Right lobe of liver (tissue), 4 donors: ENCODE data around the gene CHST11.

Source experiments
- CTCF ChIP-seq, 4 donors: fragments of 200-600 bp in 3 of 4; fragments of 450-650 bp in 1 of 4; IDR thresholded peaks; one replicate each; pipeline versions ENCODE4 v1.5.1 to v1.8.0; 2016 to 2022; ENCODE audit warnings: antibody characterized with exemption in 4 of 4, mild to moderate bottlenecking in 2 of 4
- POLR2A ChIP-seq: fragments of 450-650 bp; IDR thresholded peaks from one replicate; pipeline ENCODE4 v1.6.1; 2017; ENCODE audit warnings: antibody characterized with exemption, mild to moderate bottlenecking
- donor health status: DM: no; HTN: no; CAD: no.
- donor health status: DM: no; HTN: no; CAD: no.
- donor health status: DM: no; HTN: yes; CAD: no.

- TF ChIP-seq CTCF (IDR thresholded peaks at IDR 0.05) (no peak), POLR2A (no peak)
Measured at GRCh38 chr12:104433061-104433460, 23.7 kb upstream of the CHST11 start.
